ENCODE data around the gene MGLL. TPM values are rescaled to one million over a fixed set of nuclear protein-coding genes. Genes with fewer than 3 reads are reported as not detected.

The MGLL gene
- polyA plus RNA-seq (2013): 8.0 and 9.2 TPM in 2 replicates

- peaks cover 6% of the 10 kb centered on the region for H3K27me3 ChIP-seq (ENCODE audit: insufficient read depth, low read length)
- peaks cover 2% of the 10 kb centered on the region for H3K79me2 ChIP-seq (ENCODE audit: control insufficient read depth, insufficient read depth, low read length, poor library complexity)
- H3K18ac ChIP-seq (ENCODE audit: low read length): peak within 1 kb of the TSS; percentile 28
- peak; percentile 69 to 89 for DNase-seq
- H4K12ac ChIP-seq (ENCODE audit: low read depth, low read length): no peak within 1 kb of the TSS
- peaks cover 12 to 20% of the 10 kb centered on the region in 2 experiments for H3K4me1 ChIP-seq (ENCODE audit: control insufficient read depth in 1 of 2, insufficient read depth in 2 of 2, low read length in 2 of 2)
- peak within 1 kb of the TSS; percentile 52 for H4K91ac ChIP-seq (ENCODE audit: low read depth, low read length)
- H3K9me3 ChIP-seq (ENCODE audit: insufficient read depth, low read depth, low read length): peaks cover 5% of the 10 kb centered on the region
- H3K14ac ChIP-seq (ENCODE audit: low read length): peak within 1 kb of the TSS; percentile 80
- WGBS (ENCODE audit: extremely low coverage, insufficient coverage, insufficient read length): no CpG with 5 or more reads among the region's 23 CpGs
- peak within 1 kb of the TSS; percentile 89 for H3K23ac ChIP-seq (ENCODE audit: low read length)
- peaks cover 16% of the 10 kb centered on the region for H3K79me1 ChIP-seq (ENCODE audit: low read length)
- no peak within 1 kb of the TSS for H3K27ac ChIP-seq (ENCODE audit: low read depth, low read length)
- peak within 1 kb of the TSS; percentile 100 for H3K4me2 ChIP-seq (ENCODE audit: low read length)
- H2BK120ac ChIP-seq (ENCODE audit: insufficient read depth, low read length, poor library complexity): peak within 1 kb of the TSS; percentile 78
- H3K4ac ChIP-seq (ENCODE audit: low read depth, low read length): peak within 1 kb of the TSS; percentile 28
- no peaks in the 10 kb centered on the region for H3K36me3 ChIP-seq (ENCODE audit: control insufficient read depth in 1 of 2, insufficient read depth in 2 of 2, low read length in 2 of 2)
- no peak within 1 kb of the TSS for H2AK5ac ChIP-seq (ENCODE audit: low read length)
- H2BK12ac ChIP-seq (ENCODE audit: low read length): peak within 1 kb of the TSS; percentile 61
- H3K9ac ChIP-seq (ENCODE audit: low read length): peak within 1 kb of the TSS; percentile 67
- peak within 1 kb of the TSS; percentile 82 for H3K4me3 ChIP-seq (ENCODE audit: low read depth, low read length)
- H2AFZ ChIP-seq (ENCODE audit: insufficient read depth, low read length, poor library complexity): peak within 1 kb of the TSS; percentile 57
- peak within 1 kb of the TSS; percentile 15 for H4K8ac ChIP-seq (ENCODE audit: low read depth, low read length)
- peak within 1 kb of the TSS; percentile 34 for H2BK5ac ChIP-seq (ENCODE audit: low read depth, low read length, poor library complexity)
Measured at GRCh38 chr3:127822041-127822681, at the start of gene MGLL. MGLL (minus strand) TSS chr3:127822515; CDS start chr3:127822318, 197 bp downstream.

GRCh38 chr3:127870156-127870555 is 47.8 kb upstream of the MGLL start:
- Histone ChIP-seq H3K14ac (ENCODE audit: low read length) (no peak overlapping the region), H3K36me3 (ENCODE audit: control insufficient read depth in 1 of 2, insufficient read depth in 2 of 2, low read length in 2 of 2) (no peaks in the 10 kb centered on the region), H2BK12ac (ENCODE audit: low read length) (no peak overlapping the region), H2AFZ (ENCODE audit: insufficient read depth, low read length, poor library complexity) (no peak overlapping the region), H3K9ac (ENCODE audit: low read length) (no peak overlapping the region), H3K23ac (ENCODE audit: low read length) (no peak overlapping the region), H2BK120ac (ENCODE audit: insufficient read depth, low read length, poor library complexity) (no peak overlapping the region), H2AK5ac (ENCODE audit: low read length) (no peak overlapping the region), H3K4me3 (ENCODE audit: low read depth, low read length) (no peak overlapping the region), H3K27ac (ENCODE audit: low read depth, low read length) (no peak overlapping the region), H4K8ac (ENCODE audit: low read depth, low read length) (no peak overlapping the region), H3K4me2 (ENCODE audit: low read length) (no peak overlapping the region), H4K91ac (ENCODE audit: low read depth, low read length) (no peak overlapping the region), H4K12ac (ENCODE audit: low read depth, low read length) (no peak overlapping the region), H3K18ac (ENCODE audit: low read length) (no peak overlapping the region), H3K79me1 (ENCODE audit: low read length) (no peaks in the 10 kb centered on the region), H3K4ac (ENCODE audit: low read depth, low read length) (no peak overlapping the region), H3K79me2 (ENCODE audit: control insufficient read depth, insufficient read depth, low read length, poor library complexity) (no peaks in the 10 kb centered on the region), H3K27me3 (ENCODE audit: insufficient read depth, low read length) (no peaks in the 10 kb centered on the region), H3K9me3 (ENCODE audit: insufficient read depth, low read depth, low read length) (no peaks in the 10 kb centered on the region), H3K4me1 (ENCODE audit: control insufficient read depth in 1 of 2, insufficient read depth in 2 of 2, low read length in 2 of 2) (peaks cover 0 to 2% of the 10 kb centered on the region in 2 experiments), H2BK5ac (ENCODE audit: low read depth, low read length, poor library complexity) (no peak overlapping the region)
- no peak for DNase-seq
- no CpG with 5 or more reads among the region's 4 CpGs for WGBS (ENCODE audit: extremely low coverage, insufficient coverage, insufficient read length)

GRCh38 chr3:127867986-127868385 is 45.7 kb upstream of the MGLL start:
- Histone ChIP-seq H3K4me2 (ENCODE audit: low read length) (no peak overlapping the region), H4K8ac (ENCODE audit: low read depth, low read length) (no peak overlapping the region), H2BK5ac (ENCODE audit: low read depth, low read length, poor library complexity) (no peak overlapping the region), H3K36me3 (ENCODE audit: control insufficient read depth in 1 of 2, insufficient read depth in 2 of 2, low read length in 2 of 2) (no peaks in the 10 kb centered on the region), H3K18ac (ENCODE audit: low read length) (no peak overlapping the region), H3K4me3 (ENCODE audit: low read depth, low read length) (no peak overlapping the region), H2BK120ac (ENCODE audit: insufficient read depth, low read length, poor library complexity) (no peak overlapping the region), H3K4me1 (ENCODE audit: control insufficient read depth in 1 of 2, insufficient read depth in 2 of 2, low read length in 2 of 2) (peaks cover 0 to 2% of the 10 kb centered on the region in 2 experiments), H2AK5ac (ENCODE audit: low read length) (no peak overlapping the region), H3K23ac (ENCODE audit: low read length) (no peak overlapping the region), H3K9ac (ENCODE audit: low read length) (no peak overlapping the region), H4K12ac (ENCODE audit: low read depth, low read length) (no peak overlapping the region), H3K27ac (ENCODE audit: low read depth, low read length) (no peak overlapping the region), H3K27me3 (ENCODE audit: insufficient read depth, low read length) (no peaks in the 10 kb centered on the region), H3K14ac (ENCODE audit: low read length) (no peak overlapping the region), H2AFZ (ENCODE audit: insufficient read depth, low read length, poor library complexity) (no peak overlapping the region), H3K9me3 (ENCODE audit: insufficient read depth, low read depth, low read length) (no peaks in the 10 kb centered on the region), H4K91ac (ENCODE audit: low read depth, low read length) (no peak overlapping the region), H2BK12ac (ENCODE audit: low read length) (no peak overlapping the region), H3K79me1 (ENCODE audit: low read length) (no peaks in the 10 kb centered on the region), H3K4ac (ENCODE audit: low read depth, low read length) (no peak overlapping the region), H3K79me2 (ENCODE audit: control insufficient read depth, insufficient read depth, low read length, poor library complexity) (no peaks in the 10 kb centered on the region)
- no peak for DNase-seq

- no peak overlapping the region for H4K91ac ChIP-seq (ENCODE audit: low read depth, low read length)
Measured at GRCh38 chr3:127867412-127867811, 45.1 kb upstream of the MGLL start.

More at GRCh38 chr3:127867412-127867811, 45.1 kb upstream of the MGLL start:
- no peak overlapping the region for H3K23ac ChIP-seq (ENCODE audit: low read length)
- H2BK120ac ChIP-seq (ENCODE audit: insufficient read depth, low read length, poor library complexity): no peak overlapping the region
- H2AFZ ChIP-seq (ENCODE audit: insufficient read depth, low read length, poor library complexity): no peak overlapping the region
- no peak overlapping the region for H4K12ac ChIP-seq (ENCODE audit: low read depth, low read length)
- H3K9ac ChIP-seq (ENCODE audit: low read length): no peak overlapping the region
- H3K4me1 ChIP-seq (ENCODE audit: control insufficient read depth in 1 of 2, insufficient read depth in 2 of 2, low read length in 2 of 2): peaks cover 0 to 2% of the 10 kb centered on the region in 2 experiments
- H3K79me2 ChIP-seq (ENCODE audit: control insufficient read depth, insufficient read depth, low read length, poor library complexity): no peaks in the 10 kb centered on the region
- no peaks in the 10 kb centered on the region for H3K9me3 ChIP-seq (ENCODE audit: insufficient read depth, low read depth, low read length)
- no peak overlapping the region for H3K14ac ChIP-seq (ENCODE audit: low read length)
- DNase-seq: no peak
- WGBS (ENCODE audit: extremely low coverage, insufficient coverage, insufficient read length): no CpG with 5 or more reads among the region's 2 CpGs
- H3K4me3 ChIP-seq (ENCODE audit: low read depth, low read length): no peak overlapping the region
- H3K18ac ChIP-seq (ENCODE audit: low read length): no peak overlapping the region
- H3K27ac ChIP-seq (ENCODE audit: low read depth, low read length): no peak overlapping the region
- no peak overlapping the region for H2BK5ac ChIP-seq (ENCODE audit: low read depth, low read length, poor library complexity)
- no peaks in the 10 kb centered on the region for H3K79me1 ChIP-seq (ENCODE audit: low read length)
- no peaks in the 10 kb centered on the region for H3K27me3 ChIP-seq (ENCODE audit: insufficient read depth, low read length)
- H4K8ac ChIP-seq (ENCODE audit: low read depth, low read length): no peak overlapping the region
- H2BK12ac ChIP-seq (ENCODE audit: low read length): no peak overlapping the region
- H3K4me2 ChIP-seq (ENCODE audit: low read length): no peak overlapping the region
- no peak overlapping the region for H3K4ac ChIP-seq (ENCODE audit: low read depth, low read length)
- H2AK5ac ChIP-seq (ENCODE audit: low read length): no peak overlapping the region
- no peaks in the 10 kb centered on the region for H3K36me3 ChIP-seq (ENCODE audit: control insufficient read depth in 1 of 2, insufficient read depth in 2 of 2, low read length in 2 of 2)

All from trophoblast cell (in vitro differentiated cells and primary cell).